Rectal smooth muscle tissue (tissue), 1 donor: ENCODE results near the gene FGFRL1.

Experiments used
- H3K27ac ChIP-seq: one replicate; pipeline ENCODE4 v1.7.0; 2013; ENCODE audit warnings: low read depth, low read length, inconsistent platforms
- H3K27me3 ChIP-seq: one replicate; pipeline ENCODE4 v1.7.0; 2013; ENCODE audit warnings: low read length; ENCODE audit not compliant: control insufficient read depth, insufficient read depth
- H3K36me3 ChIP-seq: one replicate; pipeline ENCODE4 v1.7.0; 2013; ENCODE audit warnings: low read length; ENCODE audit not compliant: control insufficient read depth, insufficient read depth
- H3K4me1 ChIP-seq: one replicate; pipeline ENCODE4 v1.7.0; 2013; ENCODE audit warnings: low read length; ENCODE audit not compliant: control insufficient read depth, insufficient read depth
- H3K4me3 ChIP-seq: one replicate; pipeline ENCODE4 v1.7.0; 2013; ENCODE audit warnings: low read length
- H3K9ac ChIP-seq: one replicate; pipeline ENCODE4 v1.7.0; 2013; ENCODE audit warnings: low read length

Gene FGFRL1

GRCh38 chr4:1010395-1011021, 918 bp upstream of the FGFRL1 start:
- Histone ChIP-seq H3K4me3 (peak overlapping the region; percentile 71), H3K27me3 (peaks cover 12% of the 10 kb centered on the region), H3K36me3 (no peaks in the 10 kb centered on the region), H3K27ac (no peak overlapping the region), H3K9ac (no peak overlapping the region), H3K4me1 (peaks cover 6% of the 10 kb centered on the region)

- H3K9ac ChIP-seq: no peak overlapping the region
- no peak overlapping the region for H3K4me3 ChIP-seq
- H3K36me3 ChIP-seq: no peaks in the 10 kb centered on the region
- H3K4me1 ChIP-seq: peaks cover 6% of the 10 kb centered on the region
- H3K27me3 ChIP-seq: peaks cover 9% of the 10 kb centered on the region
- no peak overlapping the region for H3K27ac ChIP-seq
Measured at GRCh38 chr4:1011666-1012033, 224 bp downstream of the FGFRL1 start.

GRCh38 chr4:1012034-1012739, 761 bp downstream of the FGFRL1 start:
- Histone ChIP-seq H3K27me3 (peaks cover 9% of the 10 kb centered on the region), H3K9ac (no peak overlapping the region), H3K27ac (no peak overlapping the region), H3K36me3 (no peaks in the 10 kb centered on the region), H3K4me3 (peak overlapping the region; percentile 48), H3K4me1 (peaks cover 6% of the 10 kb centered on the region)

GRCh38 chr4:1013225-1014073, 2.0 kb downstream of the FGFRL1 start:
- H3K4me1 ChIP-seq: peaks cover 6% of the 10 kb centered on the region
- no peak overlapping the region for H3K9ac ChIP-seq
- peaks cover 1% of the 10 kb centered on the region for H3K27me3 ChIP-seq
- no peak overlapping the region for H3K27ac ChIP-seq
- H3K4me3 ChIP-seq: no peak overlapping the region
- no peaks in the 10 kb centered on the region for H3K36me3 ChIP-seq

GRCh38 chr4:1014291-1015167, 3.1 kb downstream of the FGFRL1 start:
- H3K9ac ChIP-seq: no peak overlapping the region
- H3K27ac ChIP-seq: no peak overlapping the region
- H3K4me3 ChIP-seq: no peak overlapping the region
- no peaks in the 10 kb centered on the region for H3K27me3 ChIP-seq
- H3K4me1 ChIP-seq: peaks cover 2% of the 10 kb centered on the region
- H3K36me3 ChIP-seq: no peaks in the 10 kb centered on the region

GRCh38 chr4:1015179-1015578, 3.8 kb downstream of the FGFRL1 start:
- no peaks in the 10 kb centered on the region for H3K36me3 ChIP-seq
- no peaks in the 10 kb centered on the region for H3K27me3 ChIP-seq
- H3K4me3 ChIP-seq: no peak overlapping the region
- H3K9ac ChIP-seq: no peak overlapping the region
- no peak overlapping the region for H3K27ac ChIP-seq
- H3K4me1 ChIP-seq: peaks cover 2% of the 10 kb centered on the region

GRCh38 chr4:1015746-1016145, 4.3 kb downstream of the FGFRL1 start:
- Histone ChIP-seq H3K9ac (no peak overlapping the region), H3K27ac (no peak overlapping the region), H3K4me3 (no peak overlapping the region), H3K4me1 (no peaks in the 10 kb centered on the region), H3K36me3 (no peaks in the 10 kb centered on the region), H3K27me3 (no peaks in the 10 kb centered on the region)

- H3K27ac ChIP-seq: no peak overlapping the region
- no peaks in the 10 kb centered on the region for H3K4me1 ChIP-seq
- H3K9ac ChIP-seq: no peak overlapping the region
- no peak overlapping the region for H3K4me3 ChIP-seq
- H3K27me3 ChIP-seq: no peaks in the 10 kb centered on the region
- H3K36me3 ChIP-seq: no peaks in the 10 kb centered on the region
Measured at GRCh38 chr4:1017211-1017610, 5.8 kb downstream of the FGFRL1 start.

- H3K9ac ChIP-seq: no peak overlapping the region
Measured at GRCh38 chr4:1017706-1018105, 6.3 kb downstream of the FGFRL1 start.

GRCh38 chr4:1018147-1019020, 7.0 kb downstream of the FGFRL1 start:
- Histone ChIP-seq H3K36me3 (no peaks in the 10 kb centered on the region), H3K9ac (no peak overlapping the region), H3K4me3 (no peak overlapping the region), H3K27ac (no peak overlapping the region), H3K27me3 (no peaks in the 10 kb centered on the region), H3K4me1 (no peaks in the 10 kb centered on the region)

More at GRCh38 chr4:1017706-1018105, 6.3 kb downstream of the FGFRL1 start:
- Histone ChIP-seq H3K4me3 (no peak overlapping the region), H3K36me3 (no peaks in the 10 kb centered on the region), H3K4me1 (no peaks in the 10 kb centered on the region), H3K27me3 (no peaks in the 10 kb centered on the region), H3K27ac (no peak overlapping the region)

GRCh38 chr4:1019320-1019719, 7.9 kb downstream of the FGFRL1 start:
- H3K27me3 ChIP-seq: no peaks in the 10 kb centered on the region
- H3K27ac ChIP-seq: no peak overlapping the region
- no peaks in the 10 kb centered on the region for H3K4me1 ChIP-seq

More at GRCh38 chr4:1019320-1019719, 7.9 kb downstream of the FGFRL1 start:
- no peaks in the 10 kb centered on the region for H3K36me3 ChIP-seq
- no peak overlapping the region for H3K9ac ChIP-seq
- H3K4me3 ChIP-seq: no peak overlapping the region
